ENCODE results near the gene PSENEN. TPM values are rescaled to one million over a fixed set of nuclear protein-coding genes. Genes with fewer than 3 reads are reported as not detected.

The PSENEN gene
- polyA plus RNA-seq, 2 of the 4 experiments (the other 2 are of a cell fraction) = 111 to 191 TPM

DNA sequence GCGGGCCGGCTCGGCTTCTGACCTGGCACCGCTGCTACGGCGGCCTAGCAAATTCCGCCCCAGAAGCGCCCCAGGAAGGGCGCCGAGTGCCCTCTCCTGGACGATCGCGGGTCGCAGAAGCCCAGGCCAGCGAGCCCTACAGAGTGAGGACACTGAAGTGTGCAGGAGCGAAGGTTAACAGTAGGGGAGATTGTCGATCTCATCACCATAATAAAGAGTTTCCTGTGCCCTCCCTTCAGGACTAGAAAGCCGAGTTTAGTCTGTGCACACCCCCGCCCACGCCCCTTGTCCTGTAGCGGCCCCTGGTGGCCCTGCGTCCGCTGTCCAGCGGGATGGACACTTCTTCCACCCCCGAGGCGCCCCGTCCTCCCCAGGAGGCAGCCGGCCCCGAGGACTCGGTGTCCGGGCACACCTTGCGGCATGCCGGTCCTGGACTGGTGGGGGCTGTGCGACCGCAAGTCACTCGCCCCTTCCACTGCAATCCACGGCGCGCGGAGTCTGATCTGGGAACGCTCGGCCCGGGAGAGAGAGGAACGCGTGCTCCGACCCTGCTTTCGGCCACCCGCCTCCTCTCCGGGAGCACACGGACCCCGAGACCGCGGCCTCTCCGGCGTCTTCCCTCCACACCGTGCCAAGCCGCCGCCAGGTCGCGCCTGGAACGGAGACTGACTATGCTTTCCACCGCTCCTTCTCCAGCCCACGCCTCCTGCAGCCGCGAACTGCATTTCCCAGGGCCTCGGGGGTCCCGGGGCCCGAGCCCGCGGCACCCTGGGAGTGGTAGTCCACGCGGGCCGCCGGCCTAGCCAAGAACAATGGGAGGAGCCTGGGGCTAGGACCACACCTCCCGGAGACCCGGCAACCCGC, 28.4 kb upstream of the PSENEN start (continued):
- TF ChIP-seq MAZ (IDR thresholded peaks at IDR 0.05; ENCODE audit: borderline replicate concordance, low read depth, low read length) (peak; percentile 87), JUN (IDR thresholded peaks at IDR 0.05) (peak in 1 of 2 experiments; percentile 53; a peak in 3 of 5 replicates), EHF (CRISPR knock-in tag; IDR thresholded peaks at IDR 0.05) (no peak), POLR2AphosphoS2 (conservative IDR thresholded peaks at IDR 0.05; ENCODE audit: low read length) (no peak), RFX5 (IDR thresholded peaks at IDR 0.05) (no peak; the same call in 1 of the 2 replicates), BHLHE40 (IDR thresholded peaks at IDR 0.05; ENCODE audit: low read depth, low read length) (0 out of 2 replicates have a peak, but pooled peaks have one; percentile 11), ESRRA (IDR thresholded peaks at IDR 0.05; ENCODE audit: borderline replicate concordance, low read length) (0 out of 2 replicates have a peak, but pooled peaks have one; percentile 39), EHMT2 (IDR thresholded peaks at IDR 0.05; ENCODE audit: low read depth) (no peak), HOXA7 (CRISPR knock-in tag; IDR thresholded peaks at IDR 0.05) (no peak), FOSB (CRISPR knock-in tag; IDR thresholded peaks at IDR 0.05) (no peak)
- TF ChIP-seq, protein P1, sequence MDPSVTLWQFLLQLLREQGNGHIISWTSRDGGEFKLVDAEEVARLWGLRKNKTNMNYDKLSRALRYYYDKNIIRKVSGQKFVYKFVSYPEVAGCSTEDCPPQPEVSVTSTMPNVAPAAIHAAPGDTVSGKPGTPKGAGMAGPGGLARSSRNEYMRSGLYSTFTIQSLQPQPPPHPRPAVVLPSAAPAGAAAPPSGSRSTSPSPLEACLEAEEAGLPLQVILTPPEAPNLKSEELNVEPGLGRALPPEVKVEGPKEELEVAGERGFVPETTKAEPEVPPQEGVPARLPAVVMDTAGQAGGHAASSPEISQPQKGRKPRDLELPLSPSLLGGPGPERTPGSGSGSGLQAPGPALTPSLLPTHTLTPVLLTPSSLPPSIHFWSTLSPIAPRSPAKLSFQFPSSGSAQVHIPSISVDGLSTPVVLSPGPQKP (IDR thresholded peaks at IDR 0.05; ENCODE audit: low read depth, low read length) = no peak
- TF ChIP-seq, protein P2, sequence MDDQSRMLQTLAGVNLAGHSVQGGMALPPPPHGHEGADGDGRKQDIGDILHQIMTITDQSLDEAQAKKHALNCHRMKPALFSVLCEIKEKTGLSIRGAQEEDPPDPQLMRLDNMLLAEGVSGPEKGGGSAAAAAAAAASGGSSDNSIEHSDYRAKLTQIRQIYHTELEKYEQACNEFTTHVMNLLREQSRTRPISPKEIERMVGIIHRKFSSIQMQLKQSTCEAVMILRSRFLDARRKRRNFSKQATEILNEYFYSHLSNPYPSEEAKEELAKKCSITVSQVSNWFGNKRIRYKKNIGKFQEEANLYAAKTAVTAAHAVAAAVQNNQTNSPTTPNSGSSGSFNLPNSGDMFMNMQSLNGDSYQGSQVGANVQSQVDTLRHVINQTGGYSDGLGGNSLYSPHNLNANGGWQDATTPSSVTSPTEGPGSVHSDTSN (IDR thresholded peaks at IDR 0.05) = 0 out of 2 replicates have a peak, but pooled peaks have one; percentile 54
- TF ChIP-seq, protein P3, sequence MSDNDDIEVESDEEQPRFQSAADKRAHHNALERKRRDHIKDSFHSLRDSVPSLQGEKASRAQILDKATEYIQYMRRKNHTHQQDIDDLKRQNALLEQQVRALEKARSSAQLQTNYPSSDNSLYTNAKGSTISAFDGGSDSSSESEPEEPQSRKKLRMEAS (IDR thresholded peaks at IDR 0.05) = peak; percentile 92

DNA sequence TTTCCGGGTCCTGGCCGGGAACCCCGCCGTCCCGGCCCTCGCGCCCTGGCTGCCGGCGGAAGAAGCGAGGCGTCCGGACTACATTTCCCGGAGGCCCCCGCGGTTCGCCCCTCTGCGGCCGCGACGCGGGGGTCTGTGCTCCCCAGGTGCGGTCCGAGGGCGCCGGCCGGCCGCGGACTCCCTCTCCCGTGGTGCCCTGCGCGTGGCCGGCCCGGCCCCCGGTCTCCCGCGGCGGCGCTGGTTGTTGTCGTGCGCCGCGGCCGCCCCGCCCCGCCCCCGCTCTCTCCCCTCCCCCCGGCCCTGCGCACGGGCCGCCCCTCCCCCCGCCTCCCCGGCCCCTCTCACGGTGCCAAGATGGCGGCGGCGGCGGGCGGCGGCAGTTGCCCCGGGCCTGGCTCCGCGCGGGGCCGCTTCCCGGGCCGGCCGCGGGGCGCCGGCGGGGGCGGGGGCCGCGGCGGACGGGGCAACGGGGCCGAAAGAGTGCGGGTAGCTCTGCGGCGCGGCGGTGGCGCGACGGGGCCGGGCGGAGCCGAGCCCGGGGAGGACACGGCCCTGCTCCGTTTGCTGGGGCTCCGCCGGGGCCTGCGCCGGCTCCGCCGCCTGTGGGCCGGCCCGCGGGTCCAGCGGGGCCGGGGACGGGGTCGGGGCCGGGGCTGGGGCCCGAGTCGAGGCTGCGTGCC, 27.6 kb upstream of the PSENEN start, which contains the start of gene KMT2B:
KMT2B (plus strand) TSS at position 339 of the 680 bp plus-strand sequence; CDS start at position 355, 16 bp downstream.
- DNase-seq (ENCODE audit: low read depth in 1 of 2, low spot score in 1 of 2) (peak; percentile 98 to 100), FAIRE-seq (no peak), ATAC-seq (peak in 1 of 2 experiments; percentile 3; a peak in 2 of 6 replicates)
- Histone ChIP-seq H3K4me2 (peak within 1 kb of the TSS; percentile 98), H3K9me3 (no peaks in the 10 kb centered on the region), H3K27ac (peak within 1 kb of the TSS; percentile 91 to 98), H3K4me3 (peak within 1 kb of the TSS; percentile 87), H3K4me1 (peaks cover 20% of the 10 kb centered on the region)
- POLR2A ChIA-PET = interaction anchor here (1.2 to 1.5 kb wide), 4 partner anchors 15 to 30 kb away, joined by 3 to 7 read pairs (median 4); partner anchors contain the start of gene LIN37
- CTCF ChIA-PET = interaction anchor here (0.6 to 5.0 kb wide), 11 partner anchors 11 to 169 kb away, joined by 3 to 29 read pairs (median 5); partner anchors contain the start of genes PSENEN and U2AF1L4
- under 1% methylated on average over 28 of the region's 109 CpGs for WGBS (ENCODE audit: missing lambda C conversion rate)
- TF ChIP-seq, protein P2 (IDR thresholded peaks at IDR 0.05) = 0 out of 2 replicates have a peak, but pooled peaks have one; percentile 7
- no peak for TF ChIP-seq NPAS2 (CRISPR knock-in tag; IDR thresholded peaks at IDR 0.05; ENCODE audit: borderline replicate concordance)
- TF ChIP-seq HOXB13 (CRISPR knock-in tag; IDR thresholded peaks at IDR 0.05; ENCODE audit: low read depth) = no peak
- no peak for TF ChIP-seq RNF2 (IDR thresholded peaks at IDR 0.05; ENCODE audit: borderline replicate concordance, low read depth)
- TF ChIP-seq CHD2 (IDR thresholded peaks at IDR 0.05; ENCODE audit: low read length, partially characterized antibody) = no peak
- no peak for TF ChIP-seq TP53 (CRISPR knock-in tag; IDR thresholded peaks at IDR 0.05)
- TF ChIP-seq SMC3 (IDR thresholded peaks at IDR 0.05) = no peak
- TF ChIP-seq GATA3 (IDR thresholded peaks at IDR 0.05; ENCODE audit: borderline replicate concordance) = peak; percentile 18; the same call in 1 of the 2 replicates
- no peak for TF ChIP-seq FOSL2 (IDR thresholded peaks at IDR 0.05)
- TF ChIP-seq FOSL2 (CRISPR knock-in tag; IDR thresholded peaks at IDR 0.05) = no peak
- TF ChIP-seq JUNB (IDR thresholded peaks at IDR 0.05) = no peak
- TF ChIP-seq, protein P3 (IDR thresholded peaks at IDR 0.05) = 0 out of 2 replicates have a peak, but pooled peaks have one; percentile 11
- TF ChIP-seq MAZ (IDR thresholded peaks at IDR 0.05; ENCODE audit: borderline replicate concordance, low read depth, low read length) = 0 out of 2 replicates have a peak, but pooled peaks have one; percentile 23
- TF ChIP-seq MYC (IDR thresholded peaks at IDR 0.05; ENCODE audit: borderline replicate concordance, low read length) = peak; percentile 36
- TF ChIP-seq RARB (CRISPR knock-in tag; IDR thresholded peaks at IDR 0.05) = no peak
- TF ChIP-seq ZNF302 (CRISPR knock-in tag; IDR thresholded peaks at IDR 0.05) = no peak
- no peak for TF ChIP-seq HEYL (CRISPR knock-in tag; IDR thresholded peaks at IDR 0.05)
- TF ChIP-seq RAD21 (conservative IDR thresholded peaks at IDR 0.05 in 1 of 2, IDR thresholded peaks at IDR 0.05 in 1 of 2) = no peak; a peak in 1 of 5 replicates
- TF ChIP-seq EHF (CRISPR knock-in tag; IDR thresholded peaks at IDR 0.05) = no peak
- TF ChIP-seq EHMT2 (IDR thresholded peaks at IDR 0.05; ENCODE audit: low read depth) = no peak
- TF ChIP-seq, protein P4, sequence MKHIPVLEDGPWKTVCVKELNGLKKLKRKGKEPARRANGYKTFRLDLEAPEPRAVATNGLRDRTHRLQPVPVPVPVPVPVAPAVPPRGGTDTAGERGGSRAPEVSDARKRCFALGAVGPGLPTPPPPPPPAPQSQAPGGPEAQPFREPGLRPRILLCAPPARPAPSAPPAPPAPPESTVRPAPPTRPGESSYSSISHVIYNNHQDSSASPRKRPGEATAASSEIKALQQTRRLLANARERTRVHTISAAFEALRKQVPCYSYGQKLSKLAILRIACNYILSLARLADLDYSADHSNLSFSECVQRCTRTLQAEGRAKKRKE (CRISPR knock-in tag; IDR thresholded peaks at IDR 0.05; ENCODE audit: low read depth) = no peak

All from A549 (cell line).